ENCODE measurements around the gene SCFD1. TPM values are rescaled to one million over a fixed set of nuclear protein-coding genes. Genes with fewer than 3 reads are reported as not detected.

The SCFD1 gene
- total and polyA plus RNA-seq, 10 of the 15 experiments (the other 5 are each of a cell fraction or from before 2014, with no cell fraction given), result 61.5 to 98.4 (median 82.5) TPM

DNA sequence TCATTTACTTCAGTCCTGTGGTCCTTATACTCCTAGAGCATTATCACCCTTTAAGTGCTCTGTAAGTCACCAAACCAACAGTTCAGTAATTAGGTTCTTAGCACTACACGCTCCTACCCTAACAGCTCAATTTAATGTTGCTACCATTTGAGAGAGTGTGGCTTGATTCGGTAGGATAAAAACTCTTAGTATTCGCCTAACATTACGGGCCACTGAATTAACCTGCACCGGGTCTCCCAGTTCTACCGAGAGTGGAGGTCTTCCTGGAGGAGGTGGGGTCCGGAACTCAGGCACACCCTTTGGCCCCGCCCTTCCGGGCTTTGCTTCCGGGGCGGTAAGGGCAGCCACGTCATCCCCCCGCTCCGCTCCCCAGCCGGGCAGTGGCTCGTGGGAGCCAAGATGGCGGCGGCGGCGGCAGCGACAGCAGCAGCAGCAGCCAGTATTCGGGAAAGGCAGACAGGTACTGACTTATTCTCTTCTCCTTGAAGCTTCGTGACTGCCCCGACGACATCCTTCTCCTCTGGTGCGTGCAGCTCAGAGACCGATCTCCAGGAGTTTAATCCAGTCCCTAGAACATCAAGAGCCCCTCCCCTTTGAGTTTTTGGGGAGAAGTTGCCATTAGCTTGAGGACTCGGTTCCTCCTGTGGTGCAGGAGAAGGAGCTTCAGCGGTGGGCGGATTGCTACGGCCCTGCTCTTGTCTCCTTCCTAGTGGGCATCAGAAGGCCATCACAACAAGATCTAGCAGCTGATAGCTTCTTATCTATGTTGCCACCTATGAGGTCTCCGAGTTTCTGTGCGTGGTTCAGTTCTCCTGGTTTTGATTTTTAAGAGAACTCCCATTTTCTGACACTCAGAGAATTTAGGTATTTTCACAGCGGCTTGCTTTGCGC, at the start of gene SCFD1 (continued):
- TF ChIP-seq POU2F2 (IDR thresholded peaks at IDR 0.05; ENCODE audit: borderline replicate concordance, low read depth, low read length) (no peak; the same call in 2 of the 3 replicates), ATF3 (IDR thresholded peaks at IDR 0.05; ENCODE audit: borderline replicate concordance, extremely low read depth, low read depth, low read length) (no peak), POLR2AphosphoS5 (IDR thresholded peaks at IDR 0.05; ENCODE audit: low read length) (peak; percentile 92), USF2 (IDR thresholded peaks at IDR 0.05; ENCODE audit: borderline replicate concordance, low read depth, low read length) (no peak), NKRF (conservative IDR thresholded peaks at IDR 0.05) (no peak), ATF7 (IDR thresholded peaks at IDR 0.05; ENCODE audit: low read depth) (peak; percentile 77), ZBTB40 (IDR thresholded peaks at IDR 0.05; ENCODE audit: borderline replicate concordance) (peak; percentile 88), ATF2 (IDR thresholded peaks at IDR 0.05; ENCODE audit: low read length) (peak; percentile 54; the same call in 1 of the 2 replicates), RELA (IDR thresholded peaks at IDR 0.05; ENCODE audit: borderline replicate concordance, partially characterized antibody) (peak; percentile 72), NR2C1 (IDR thresholded peaks at IDR 0.05) (peak; percentile 96), RFX5 (IDR thresholded peaks at IDR 0.05; ENCODE audit: low read depth, low read length) (0 out of 2 replicates have a peak, but pooled peaks have one; percentile 44), ZNF384 (IDR thresholded peaks at IDR 0.05; ENCODE audit: borderline replicate concordance, low read depth, low read length) (no peak), POLR2A (IDR thresholded peaks at IDR 0.05; ENCODE audit: low read depth, low read length) (peak; percentile 99), STAT1 (conservative IDR thresholded peaks at IDR 0.05) (no peak)
- TF ChIP-seq, protein P1, sequence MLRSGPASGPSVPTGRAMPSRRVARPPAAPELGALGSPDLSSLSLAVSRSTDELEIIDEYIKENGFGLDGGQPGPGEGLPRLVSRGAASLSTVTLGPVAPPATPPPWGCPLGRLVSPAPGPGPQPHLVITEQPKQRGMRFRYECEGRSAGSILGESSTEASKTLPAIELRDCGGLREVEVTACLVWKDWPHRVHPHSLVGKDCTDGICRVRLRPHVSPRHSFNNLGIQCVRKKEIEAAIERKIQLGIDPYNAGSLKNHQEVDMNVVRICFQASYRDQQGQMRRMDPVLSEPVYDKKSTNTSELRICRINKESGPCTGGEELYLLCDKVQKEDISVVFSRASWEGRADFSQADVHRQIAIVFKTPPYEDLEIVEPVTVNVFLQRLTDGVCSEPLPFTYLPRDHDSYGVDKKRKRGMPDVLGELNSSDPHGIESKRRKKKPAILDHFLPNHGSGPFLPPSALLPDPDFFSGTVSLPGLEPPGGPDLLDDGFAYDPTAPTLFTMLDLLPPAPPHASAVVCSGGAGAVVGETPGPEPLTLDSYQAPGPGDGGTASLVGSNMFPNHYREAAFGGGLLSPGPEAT (IDR thresholded peaks at IDR 0.05; ENCODE audit: low read depth), result peak; percentile 88
- TF ChIP-seq, protein P2, sequence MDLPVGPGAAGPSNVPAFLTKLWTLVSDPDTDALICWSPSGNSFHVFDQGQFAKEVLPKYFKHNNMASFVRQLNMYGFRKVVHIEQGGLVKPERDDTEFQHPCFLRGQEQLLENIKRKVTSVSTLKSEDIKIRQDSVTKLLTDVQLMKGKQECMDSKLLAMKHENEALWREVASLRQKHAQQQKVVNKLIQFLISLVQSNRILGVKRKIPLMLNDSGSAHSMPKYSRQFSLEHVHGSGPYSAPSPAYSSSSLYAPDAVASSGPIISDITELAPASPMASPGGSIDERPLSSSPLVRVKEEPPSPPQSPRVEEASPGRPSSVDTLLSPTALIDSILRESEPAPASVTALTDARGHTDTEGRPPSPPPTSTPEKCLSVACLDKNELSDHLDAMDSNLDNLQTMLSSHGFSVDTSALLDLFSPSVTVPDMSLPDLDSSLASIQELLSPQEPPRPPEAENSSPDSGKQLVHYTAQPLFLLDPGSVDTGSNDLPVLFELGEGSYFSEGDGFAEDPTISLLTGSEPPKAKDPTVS (IDR thresholded peaks at IDR 0.05; ENCODE audit: low read depth, low read length), result peak; percentile 51; the same call in 1 of the 2 replicates
